HT1080 (cell line): ENCODE data around the gene GNAL. TPM values are rescaled to one million over a fixed set of nuclear protein-coding genes. Genes with fewer than 3 reads are reported as not detected.
"Not testable (repeated sequence)": the region's sequence is repeated elsewhere in the genome, so short reads cannot be mapped to it uniquely, and the experiment has no call there.

Experiments used
- DNase-seq: peaks from one replicate; pipeline ENCODE4 v3.0.0-alpha.2; 2015; ENCODE audit warnings: low read depth
- total RNA-seq: library from RNA; depleted of rRNA; stranded (reverse); fragments of >200 nt; shearing (Covaris generic); gene quantifications from 2 replicates; pipeline ENCODE4 v1.2.3, GENCODE V29; 2014; rRNA removed

The GNAL gene
- total RNA-seq, 1 experiment from 2014 or later, result 1.0 TPM

DNA sequence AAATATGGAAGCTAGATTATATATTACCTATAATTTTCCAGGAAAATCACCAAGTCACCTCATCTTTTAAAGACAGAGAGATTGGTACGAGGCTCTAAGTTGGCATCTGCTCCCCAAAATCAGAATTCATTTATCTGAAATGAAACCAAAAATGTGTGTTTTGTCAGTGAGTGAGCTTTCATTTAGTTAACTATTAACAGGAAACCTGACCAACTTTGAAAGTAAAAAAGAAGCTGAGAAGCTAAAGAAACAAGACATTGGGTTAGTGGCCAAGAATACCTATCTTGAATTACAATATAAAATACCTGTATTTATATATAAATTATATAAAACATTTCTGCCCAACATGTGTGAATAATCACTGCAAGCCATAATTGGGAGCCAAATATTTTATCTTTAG lies 217.1 kb downstream of the GNAL start:
- DNase-seq, result no peak

GRCh38 chr18:11906926-11907874 lies 218.1 kb downstream of the GNAL start:
- DNase-seq, result no peak

DNA sequence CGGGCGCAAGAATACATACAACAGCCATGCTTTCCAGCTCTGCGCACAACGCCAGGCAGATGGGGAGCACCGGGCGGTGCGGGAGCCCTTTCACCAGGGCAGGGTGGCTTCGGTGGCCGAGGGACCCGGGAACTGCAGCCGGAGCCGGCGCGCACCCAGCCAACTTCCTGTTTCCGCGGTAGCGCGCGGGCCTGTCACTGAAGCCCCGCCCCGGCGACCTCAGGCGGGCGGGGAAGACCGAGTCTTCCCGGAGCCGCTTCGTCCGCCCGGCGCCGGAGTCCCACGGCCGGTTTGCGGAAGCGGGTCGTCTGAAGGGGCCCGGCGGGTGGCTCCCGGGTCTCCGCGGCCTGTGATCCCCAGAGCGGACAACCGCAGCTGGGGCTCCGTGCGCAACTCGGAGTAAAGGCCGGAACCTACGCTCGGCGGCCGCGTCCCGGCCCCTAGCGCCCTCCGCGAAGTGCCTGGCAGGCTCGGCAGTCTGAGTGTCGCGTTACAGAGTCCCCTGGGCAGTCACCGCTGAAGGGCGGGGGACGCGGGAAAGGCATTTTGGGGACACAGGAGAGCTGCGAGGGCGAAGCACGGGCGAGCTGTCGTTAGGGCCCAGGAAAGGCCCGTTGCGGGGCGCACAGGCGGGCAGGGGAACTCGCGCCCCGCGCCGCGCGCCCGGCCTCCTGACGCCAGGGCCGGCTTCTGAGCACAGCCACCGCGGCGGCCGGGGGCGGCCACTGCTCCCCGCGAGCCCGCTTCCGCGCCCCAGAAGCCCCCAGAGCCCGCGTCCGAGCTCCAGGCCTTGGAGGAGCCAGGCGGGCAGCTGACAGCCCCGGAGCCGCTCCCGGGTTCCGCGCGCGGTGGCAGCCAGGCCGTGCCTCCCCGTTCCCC lies 219.4 kb downstream of the GNAL start, which contains the start of gene MPPE1:
MPPE1 (minus strand) TSS at position 136 of the 879 bp plus-strand sequence. CDS start 11,053 bp downstream, outside the sequence.
- DNase-seq, result peak; percentile 83

- DNase-seq, result no peak
Measured at GRCh38 chr18:11909061-11909455, 220.0 kb downstream of the GNAL start.

GRCh38 chr18:11909591-11910026 lies 220.5 kb downstream of the GNAL start:
- DNase-seq, result no peak

DNA sequence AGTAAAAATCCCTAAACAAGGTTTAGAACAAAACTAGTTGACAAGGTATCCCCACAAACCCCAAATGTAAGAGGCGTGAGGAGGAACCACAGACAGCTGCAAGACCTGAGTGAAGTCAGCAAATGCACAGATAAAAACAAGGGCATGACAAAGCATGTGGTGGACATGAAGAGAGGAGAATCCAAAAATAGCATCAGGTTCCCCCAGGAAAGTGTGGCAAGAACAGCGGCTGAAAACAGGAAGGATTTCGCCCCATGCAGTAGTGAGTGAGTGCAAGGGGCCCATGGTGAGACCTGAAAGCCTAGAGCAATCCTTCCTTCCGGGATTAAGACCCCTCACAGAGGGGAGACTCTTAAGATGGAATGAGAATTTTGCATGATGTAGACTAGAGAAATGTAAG lies 227.8 kb downstream of the GNAL start:
- not testable (repeated sequence) for DNase-seq

DNA sequence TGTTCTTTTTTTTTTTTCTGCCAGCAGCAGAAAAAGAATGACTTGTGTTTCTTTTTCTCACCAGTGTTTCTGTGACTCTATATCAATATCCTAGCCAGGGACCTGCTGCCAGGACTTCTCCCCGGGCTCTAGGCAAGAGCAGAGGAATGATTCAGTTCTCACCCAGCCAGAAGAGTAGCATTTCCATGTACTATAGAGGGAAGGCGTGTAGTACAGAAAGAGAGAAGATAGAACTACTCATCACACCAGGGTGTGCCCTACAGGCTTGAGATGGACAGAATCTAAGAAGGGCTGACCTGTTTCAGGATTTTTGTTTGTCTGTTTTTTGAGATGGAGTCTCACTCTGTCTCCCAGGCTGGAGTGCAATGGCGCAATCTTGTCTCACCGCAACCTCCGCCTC lies 230.5 kb downstream of the GNAL start:
- not testable (repeated sequence) for DNase-seq

- no peak for DNase-seq
Measured at GRCh38 chr18:11923450-11923849, 234.4 kb downstream of the GNAL start.

- no peak for DNase-seq
Measured at GRCh38 chr18:11925800-11926481, 236.9 kb downstream of the GNAL start.

DNA sequence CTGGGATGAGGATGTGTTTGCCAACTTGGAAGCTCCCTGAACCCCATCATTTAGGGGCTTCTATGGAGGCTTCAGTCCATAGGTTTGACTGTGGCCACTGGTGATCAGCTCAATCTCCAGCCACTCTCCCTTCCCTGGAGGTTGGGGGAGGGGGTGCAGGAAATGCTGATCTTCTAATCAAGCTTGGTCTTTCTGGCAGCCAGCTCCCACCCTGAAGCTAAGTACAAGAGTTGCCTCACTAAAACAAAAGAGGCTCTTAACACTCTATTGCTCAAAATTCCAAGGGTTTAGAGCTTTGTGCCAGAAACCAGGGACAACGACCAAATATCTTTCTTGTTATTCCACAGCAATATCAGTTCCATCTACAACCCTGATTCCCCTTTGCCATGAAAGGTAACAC lies 238.4 kb downstream of the GNAL start:
- no peak for DNase-seq

DNA sequence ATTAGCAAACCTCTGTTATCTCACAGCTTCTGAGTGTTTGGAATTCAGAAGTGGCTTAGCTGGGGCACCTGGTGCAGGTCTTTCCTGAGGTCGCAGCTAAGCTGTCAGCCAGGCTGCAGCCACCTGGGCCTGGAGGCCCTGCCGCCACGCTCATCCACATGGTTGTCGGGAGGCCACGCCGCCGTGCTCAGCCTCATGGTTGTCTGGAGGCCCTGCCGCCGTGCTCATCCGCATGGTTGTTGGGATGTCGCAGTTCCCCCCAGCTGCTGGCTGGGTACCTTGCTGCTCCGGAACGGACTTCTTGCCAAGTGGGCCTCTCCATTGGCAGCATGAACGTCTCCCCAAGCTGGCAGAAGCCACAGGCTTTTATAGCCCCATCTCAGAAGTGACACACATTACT lies 243.3 kb downstream of the GNAL start:
- no peak for DNase-seq

Other genes starting within 250 kb of the GNAL start
- gene SLC35G4, start 79.7 kb upstream of the GNAL start, total RNA-seq, result not detected in 2 replicates
- 24.9 and 31.4 TPM in 2 replicates for gene CHMP1B, start 162.1 kb downstream of the GNAL start, total RNA-seq
- 18.1 and 19.4 TPM in 2 replicates for gene MPPE1, start 219.1 kb downstream of the GNAL start, total RNA-seq